OCI-M2 (cell line): ENCODE data around the gene CCDC18.
"Not testable (repeated sequence)": the region's sequence is repeated elsewhere in the genome, so short reads cannot be mapped to it uniquely, and the experiment has no call there.

Experiments
- DNase-seq: peaks from one replicate; lab custom pipeline; 2025; ENCODE audit not compliant: unreplicated experiment; lab: John Stamatoyannopoulos, UW

CCDC18 gene

DNA sequence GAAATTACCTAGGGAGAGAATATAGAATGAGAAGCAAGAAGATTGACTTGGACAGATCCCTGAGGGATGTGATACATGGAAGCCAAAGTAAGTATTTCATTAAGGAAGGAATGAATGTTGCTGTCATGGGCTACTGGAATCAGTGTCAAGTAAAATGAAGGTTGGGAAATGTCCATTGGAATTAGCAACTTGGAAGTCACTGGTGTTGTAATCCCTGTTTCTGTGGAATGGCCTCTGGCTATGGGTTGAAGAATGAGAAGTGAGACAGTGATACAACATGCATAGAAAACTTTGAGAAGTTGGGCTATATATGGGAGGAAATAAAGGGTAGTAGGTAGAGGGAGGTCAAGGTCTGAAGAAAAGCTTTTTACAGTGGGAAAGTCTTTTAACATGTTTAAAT is 54.7 kb downstream of the CCDC18 start:
- no peak for DNase-seq

DNA sequence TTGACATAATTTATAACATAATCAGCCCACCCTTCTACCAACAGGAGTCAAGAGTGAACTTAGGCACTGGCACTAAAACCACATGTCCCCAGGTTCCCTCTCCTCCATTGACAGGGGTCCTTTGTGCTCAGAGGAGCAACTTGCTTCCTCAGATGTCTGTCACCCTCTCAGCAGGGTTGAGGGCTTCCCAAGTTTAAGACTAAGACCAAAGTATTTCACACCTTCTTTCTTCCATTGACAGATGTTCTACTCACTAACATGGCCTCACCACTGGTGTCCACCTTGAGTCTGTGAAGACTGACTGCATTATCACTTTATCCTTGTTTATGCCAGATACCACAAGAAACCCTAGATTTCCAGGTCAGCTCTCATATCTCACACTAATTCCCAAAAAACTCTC is 56.5 kb downstream of the CCDC18 start:
- DNase-seq, result no peak

GRCh38 chr1:93238425-93238824 is 57.9 kb downstream of the CCDC18 start:
- no peak for DNase-seq

DNA sequence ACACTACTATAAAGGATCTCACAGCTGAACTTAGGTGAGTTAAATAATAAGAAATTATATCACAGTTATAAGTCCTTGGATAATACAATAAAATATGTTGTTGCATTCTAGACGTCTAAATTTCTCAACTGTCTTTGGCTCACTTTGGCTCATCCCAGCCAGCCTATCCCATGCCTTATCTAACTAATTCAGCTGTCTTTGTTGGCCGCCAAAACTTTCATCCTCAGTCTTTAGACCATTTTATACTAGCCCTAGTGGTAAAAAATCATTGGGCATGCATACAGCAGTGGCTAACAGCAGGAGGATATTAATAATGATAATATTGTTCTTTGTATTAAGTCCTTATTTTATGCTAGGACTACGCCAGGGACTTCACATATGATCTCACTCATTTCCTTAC is 59.3 kb downstream of the CCDC18 start:
- DNase-seq, result no peak

DNA sequence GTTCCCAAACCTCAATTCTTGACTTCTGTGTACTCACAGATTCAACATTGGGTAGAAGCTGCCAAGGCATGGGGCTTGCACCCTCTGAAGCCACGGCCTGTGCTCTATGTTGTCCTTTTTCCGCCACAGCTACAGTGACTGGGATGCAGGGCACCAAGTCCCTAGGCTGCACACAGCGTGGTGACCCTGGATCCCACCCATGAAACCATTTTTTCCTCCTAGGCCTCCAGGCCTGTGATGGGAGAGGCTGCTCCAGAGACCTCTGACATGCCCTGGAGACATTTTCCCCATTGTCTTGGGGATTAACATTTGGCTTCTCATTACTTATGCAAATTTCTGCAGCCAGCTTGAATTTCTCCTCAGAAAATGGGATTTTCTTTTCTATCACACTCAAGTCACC is 62.7 kb downstream of the CCDC18 start:
- DNase-seq, result not testable (repeated sequence)

GRCh38 chr1:93244298-93245069 is 64.0 kb downstream of the CCDC18 start:
- no peak for DNase-seq

DNA sequence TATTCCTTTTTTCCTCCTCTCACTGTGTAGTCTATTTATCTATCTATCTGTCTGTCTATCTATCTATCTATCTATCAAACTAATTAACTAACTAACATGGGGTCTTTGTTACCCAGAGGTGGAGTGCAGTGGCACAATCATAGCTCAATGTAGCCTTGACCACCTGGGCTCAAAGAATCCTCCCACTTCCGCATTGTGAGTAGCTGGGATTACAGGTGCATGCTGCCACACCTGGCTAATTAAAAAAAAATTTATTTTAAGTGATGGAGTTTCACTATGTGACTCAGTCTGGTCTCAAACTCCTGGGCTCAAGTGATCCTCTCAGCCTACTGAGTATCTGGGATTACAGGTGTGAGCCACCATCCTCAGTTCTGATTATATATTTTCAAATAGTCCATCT is 71.4 kb downstream of the CCDC18 start:
- DNase-seq, result no peak

DNA sequence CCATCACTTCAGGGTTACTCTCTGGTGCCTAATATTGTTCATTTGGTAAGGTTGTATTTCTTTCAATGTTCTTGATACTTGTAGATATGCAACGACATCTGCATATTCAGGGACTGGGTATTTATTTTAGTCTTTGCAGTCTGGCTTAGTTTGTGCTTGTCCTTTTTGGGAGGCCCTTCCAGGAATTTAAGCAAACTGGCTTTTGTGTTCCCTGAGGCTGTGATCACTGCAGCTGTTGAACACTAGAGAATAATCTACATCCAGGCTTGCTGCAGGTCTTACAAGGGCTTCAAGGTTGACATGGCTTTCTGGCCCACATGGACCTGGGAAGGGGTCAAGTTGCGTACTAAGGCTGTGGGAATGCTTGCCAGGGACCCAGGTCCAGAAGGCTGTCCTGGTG is 72.1 kb downstream of the CCDC18 start:
- DNase-seq, result no peak

- DNase-seq, result no peak
Measured at GRCh38 chr1:93253516-93253915, 73.0 kb downstream of the CCDC18 start.

DNA sequence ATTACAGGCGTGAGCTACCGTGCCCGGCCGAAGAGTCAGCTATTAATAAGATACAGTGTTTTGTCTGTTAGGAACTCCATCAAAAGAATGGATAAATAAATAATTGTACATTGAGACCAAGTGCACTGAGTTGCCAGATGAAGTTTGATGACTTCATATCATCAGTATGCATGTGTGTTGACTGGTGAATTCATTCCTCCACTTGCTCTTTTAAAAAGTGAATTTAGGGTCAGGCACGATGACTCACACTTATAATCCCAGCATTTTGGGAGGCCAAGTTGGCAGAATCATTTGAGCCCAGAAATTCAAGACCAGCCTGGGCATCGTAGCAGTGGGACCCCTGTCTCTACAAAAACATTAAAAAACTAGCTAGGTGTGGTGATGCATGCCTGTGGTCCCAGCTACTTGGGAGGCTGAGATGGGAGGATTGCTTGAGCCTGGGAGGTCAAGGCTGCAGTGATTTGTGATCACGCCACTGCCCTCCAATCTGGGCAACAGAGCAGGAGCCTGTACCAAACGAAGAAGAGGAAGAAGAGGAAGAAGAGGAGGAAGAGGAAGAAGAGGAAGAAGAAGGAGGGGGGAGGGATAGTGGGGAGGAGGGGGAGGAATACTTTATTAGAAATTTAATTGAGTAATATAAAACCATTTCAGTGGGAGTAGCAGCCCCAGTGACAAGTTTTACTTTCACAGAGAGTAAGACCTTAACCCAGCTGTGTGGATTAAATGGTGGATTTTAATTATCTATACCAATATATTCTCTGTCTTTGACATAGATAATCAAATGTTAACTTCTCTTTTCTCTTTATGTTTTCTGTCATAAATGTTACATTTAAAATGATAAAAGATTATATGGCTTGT is 74.9 kb downstream of the CCDC18 start:
- no peak for DNase-seq

DNA sequence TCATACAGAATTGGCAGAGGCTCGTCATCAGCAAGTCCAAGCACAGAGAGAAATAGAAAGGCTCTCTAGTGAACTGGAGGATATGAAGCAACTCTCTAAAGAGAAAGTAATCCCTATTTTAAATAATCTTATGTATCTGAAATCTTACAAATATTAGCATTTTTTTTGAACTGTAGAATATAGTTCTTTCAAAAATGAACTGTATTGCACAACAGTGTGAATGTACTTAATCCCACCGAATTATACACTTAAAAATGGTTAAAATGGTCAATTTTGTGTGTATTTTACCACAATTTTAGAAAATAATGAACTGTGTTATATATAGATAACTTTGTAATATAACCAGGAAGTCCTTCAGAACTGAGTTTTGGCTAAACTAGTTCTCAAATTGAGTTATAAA is 75.9 kb downstream of the CCDC18 start:
- no peak for DNase-seq

GRCh38 chr1:93257889-93258288 is 77.4 kb downstream of the CCDC18 start:
- DNase-seq, result no peak

GRCh38 chr1:93260726-93261125 is 80.2 kb downstream of the CCDC18 start:
- DNase-seq, result not testable (repeated sequence)

- no peak for DNase-seq
Measured at GRCh38 chr1:93262645-93263044, 82.1 kb downstream of the CCDC18 start.

GRCh38 chr1:93268888-93269287 is 88.4 kb downstream of the CCDC18 start:
- DNase-seq, result not testable (repeated sequence)

GRCh38 chr1:93275262-93275633 is 94.7 kb downstream of the CCDC18 start:
- not testable (repeated sequence) for DNase-seq

DNA sequence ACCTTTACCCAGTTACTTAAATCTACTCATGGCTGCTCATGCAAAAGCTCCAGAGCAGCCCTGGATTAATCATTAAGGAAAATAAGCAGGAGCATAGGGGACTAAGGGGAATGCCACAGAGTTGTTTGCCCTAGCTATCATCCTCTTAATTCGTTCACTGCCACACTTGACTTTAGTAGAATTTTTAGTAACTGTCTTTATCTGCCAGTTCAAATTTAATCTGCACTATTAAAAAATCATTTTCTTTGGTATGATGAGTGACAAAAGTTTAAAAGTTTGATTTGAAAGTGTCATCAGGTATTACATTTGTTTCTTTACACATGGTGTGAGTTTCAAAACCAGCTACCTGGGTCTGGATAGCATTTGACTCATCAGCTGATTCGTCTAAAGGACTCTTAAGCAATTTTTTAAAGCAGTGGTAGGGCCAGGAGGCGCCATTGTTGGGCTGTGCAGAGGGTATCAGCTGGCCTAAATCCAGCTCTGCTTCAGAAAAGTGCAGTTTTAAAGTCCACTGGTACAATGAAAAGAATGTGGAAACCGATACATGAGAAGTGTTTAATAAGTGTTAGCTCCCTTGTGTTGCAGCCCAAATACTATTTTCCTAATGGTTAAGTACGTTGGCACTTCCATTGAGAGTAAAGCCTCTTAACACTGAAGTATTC is 95.2 kb downstream of the CCDC18 start:
- DNase-seq, result no peak

DNA sequence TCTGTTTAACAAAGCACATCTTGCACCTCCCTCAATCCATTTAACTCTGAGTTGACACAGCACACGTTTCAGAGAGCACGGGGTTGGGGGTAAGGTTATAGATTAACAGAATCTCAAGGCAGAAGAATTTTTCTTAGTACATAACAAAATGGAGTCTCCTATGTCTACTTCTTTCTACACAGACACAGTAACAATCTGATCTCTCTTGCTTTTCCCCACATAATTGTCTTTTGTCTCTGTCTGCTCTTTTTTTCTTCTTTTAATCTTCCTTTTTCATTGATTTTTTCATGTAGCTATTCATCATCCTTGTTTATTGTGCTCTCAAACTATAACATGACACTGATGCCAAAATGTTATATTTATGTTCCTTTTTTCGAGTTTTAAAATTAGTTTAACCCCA is 97.0 kb downstream of the CCDC18 start:
- not testable (repeated sequence) for DNase-seq

GRCh38 chr1:93283496-93283895 is 103.0 kb downstream of the CCDC18 start:
- no peak for DNase-seq

- no peak for DNase-seq
Measured at GRCh38 chr1:93288558-93288957, 108.0 kb downstream of the CCDC18 start.

- DNase-seq, result no peak
Measured at GRCh38 chr1:93296555-93297154, 116.1 kb downstream of the CCDC18 start.
